HG03520 (cell line): ENCODE results near the gene IQCN.
A peak's percentile ranks its signal among the peaks of the same experiment; 100 is the strongest.

Experiments
- ATAC-seq: cut with Tn5 transposase; IDR thresholded peaks from one replicate; pipeline ENCODE4 v1.9.1; 2021; ENCODE audit warnings: mild to moderate bottlenecking, moderate library complexity; ENCODE audit not compliant: unreplicated experiment

The IQCN gene, protein sequence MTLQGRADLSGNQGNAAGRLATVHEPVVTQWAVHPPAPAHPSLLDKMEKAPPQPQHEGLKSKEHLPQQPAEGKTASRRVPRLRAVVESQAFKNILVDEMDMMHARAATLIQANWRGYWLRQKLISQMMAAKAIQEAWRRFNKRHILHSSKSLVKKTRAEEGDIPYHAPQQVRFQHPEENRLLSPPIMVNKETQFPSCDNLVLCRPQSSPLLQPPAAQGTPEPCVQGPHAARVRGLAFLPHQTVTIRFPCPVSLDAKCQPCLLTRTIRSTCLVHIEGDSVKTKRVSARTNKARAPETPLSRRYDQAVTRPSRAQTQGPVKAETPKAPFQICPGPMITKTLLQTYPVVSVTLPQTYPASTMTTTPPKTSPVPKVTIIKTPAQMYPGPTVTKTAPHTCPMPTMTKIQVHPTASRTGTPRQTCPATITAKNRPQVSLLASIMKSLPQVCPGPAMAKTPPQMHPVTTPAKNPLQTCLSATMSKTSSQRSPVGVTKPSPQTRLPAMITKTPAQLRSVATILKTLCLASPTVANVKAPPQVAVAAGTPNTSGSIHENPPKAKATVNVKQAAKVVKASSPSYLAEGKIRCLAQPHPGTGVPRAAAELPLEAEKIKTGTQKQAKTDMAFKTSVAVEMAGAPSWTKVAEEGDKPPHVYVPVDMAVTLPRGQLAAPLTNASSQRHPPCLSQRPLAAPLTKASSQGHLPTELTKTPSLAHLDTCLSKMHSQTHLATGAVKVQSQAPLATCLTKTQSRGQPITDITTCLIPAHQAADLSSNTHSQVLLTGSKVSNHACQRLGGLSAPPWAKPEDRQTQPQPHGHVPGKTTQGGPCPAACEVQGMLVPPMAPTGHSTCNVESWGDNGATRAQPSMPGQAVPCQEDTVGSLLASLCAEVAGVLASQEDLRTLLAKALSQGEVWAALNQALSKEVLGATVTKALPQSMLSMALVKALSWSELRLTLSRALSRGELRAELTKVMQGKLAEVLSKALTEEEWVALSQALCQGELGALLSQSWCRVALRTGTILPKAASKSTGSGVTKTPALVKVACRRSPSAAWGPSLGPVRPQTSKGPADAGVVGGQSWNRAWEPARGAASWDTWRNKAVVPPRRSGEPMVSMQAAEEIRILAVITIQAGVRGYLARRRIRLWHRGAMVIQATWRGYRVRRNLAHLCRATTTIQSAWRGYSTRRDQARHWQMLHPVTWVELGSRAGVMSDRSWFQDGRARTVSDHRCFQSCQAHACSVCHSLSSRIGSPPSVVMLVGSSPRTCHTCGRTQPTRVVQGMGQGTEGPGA (N-terminal part only)

GRCh38 chr19:18274219-18274780, at the start of gene IQCN:
Gene IQCN, minus strand, starts transcription at chr19:18274452. Its CDS starts 4,974 bp downstream, at chr19:18269478.
- no peak for ATAC-seq

DNA sequence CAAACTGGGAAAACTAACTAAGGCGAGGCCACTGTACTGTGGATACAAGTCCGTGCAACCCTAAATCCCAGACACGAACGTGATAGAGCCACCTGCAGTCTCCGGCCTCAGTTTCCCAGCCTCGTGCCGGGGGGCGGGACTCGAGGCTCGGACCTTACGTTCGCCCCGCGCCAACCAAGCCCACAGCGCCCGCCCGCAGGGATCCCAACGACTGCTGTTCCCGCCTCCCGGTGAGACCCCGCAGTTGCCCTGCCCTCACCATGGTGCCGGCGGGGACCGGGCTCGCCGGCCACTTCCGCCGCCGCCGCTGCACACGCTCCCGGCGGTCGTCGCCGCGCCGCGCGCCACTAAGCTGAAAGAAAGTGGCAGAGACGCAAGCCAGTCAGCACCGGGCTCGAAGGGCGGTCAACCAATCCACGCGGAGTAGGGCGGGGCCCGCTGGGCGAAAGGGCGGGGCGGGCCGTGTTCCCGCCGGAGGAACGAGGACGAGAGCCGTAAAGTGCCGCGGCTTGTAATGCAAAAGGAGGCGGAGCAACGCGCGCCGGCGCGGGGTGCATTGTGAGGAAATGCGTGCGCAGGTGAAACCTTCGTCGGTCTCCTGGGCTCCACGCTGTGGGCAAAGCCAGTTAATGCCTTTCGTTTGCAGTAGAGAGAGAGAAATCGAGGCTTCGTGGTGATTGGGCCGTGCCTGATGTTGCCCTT, 48.7 kb upstream of the IQCN start, which contains the start of gene LSM4:
LSM4 (minus strand) TSS at position 318 of the 702 bp plus-strand sequence; CDS start at position 262, 56 bp downstream.
- peak; percentile 91 for ATAC-seq

- no peak for ATAC-seq
These were observed 48.1 kb upstream of the IQCN start for GRCh38 chr19:18322318-18322758.

- no peak for ATAC-seq
These were observed 47.5 kb upstream of the IQCN start for GRCh38 chr19:18321734-18322102.

- ATAC-seq = no peak
These were observed 46.8 kb upstream of the IQCN start for GRCh38 chr19:18320865-18321733.

DNA sequence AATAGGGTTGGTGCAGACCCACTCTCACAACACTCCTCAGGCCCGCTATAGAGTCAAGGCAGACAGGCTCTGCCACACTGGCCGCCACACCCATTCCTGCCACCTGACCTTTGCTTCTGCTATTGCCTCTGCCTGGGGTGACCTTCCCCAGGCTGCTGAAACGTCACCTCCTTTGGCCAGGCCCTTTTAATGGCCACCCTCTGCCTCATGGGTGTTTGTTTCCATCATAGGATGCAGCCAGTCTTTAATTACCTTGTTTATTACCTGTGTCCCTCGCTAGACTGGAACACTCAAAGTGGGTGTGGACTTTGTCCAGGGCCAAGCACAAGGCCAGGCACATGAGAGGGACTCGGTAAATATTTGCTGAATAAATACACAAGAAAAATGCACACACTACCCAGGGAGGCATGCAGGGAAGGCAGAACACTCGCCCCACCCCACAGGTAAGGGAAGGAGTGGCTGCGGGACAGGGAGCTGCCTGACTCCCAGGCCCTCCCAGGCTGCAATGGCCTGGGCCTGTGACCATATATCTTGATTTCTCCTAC, 45.4 kb upstream of the IQCN start:
- ATAC-seq = no peak

DNA sequence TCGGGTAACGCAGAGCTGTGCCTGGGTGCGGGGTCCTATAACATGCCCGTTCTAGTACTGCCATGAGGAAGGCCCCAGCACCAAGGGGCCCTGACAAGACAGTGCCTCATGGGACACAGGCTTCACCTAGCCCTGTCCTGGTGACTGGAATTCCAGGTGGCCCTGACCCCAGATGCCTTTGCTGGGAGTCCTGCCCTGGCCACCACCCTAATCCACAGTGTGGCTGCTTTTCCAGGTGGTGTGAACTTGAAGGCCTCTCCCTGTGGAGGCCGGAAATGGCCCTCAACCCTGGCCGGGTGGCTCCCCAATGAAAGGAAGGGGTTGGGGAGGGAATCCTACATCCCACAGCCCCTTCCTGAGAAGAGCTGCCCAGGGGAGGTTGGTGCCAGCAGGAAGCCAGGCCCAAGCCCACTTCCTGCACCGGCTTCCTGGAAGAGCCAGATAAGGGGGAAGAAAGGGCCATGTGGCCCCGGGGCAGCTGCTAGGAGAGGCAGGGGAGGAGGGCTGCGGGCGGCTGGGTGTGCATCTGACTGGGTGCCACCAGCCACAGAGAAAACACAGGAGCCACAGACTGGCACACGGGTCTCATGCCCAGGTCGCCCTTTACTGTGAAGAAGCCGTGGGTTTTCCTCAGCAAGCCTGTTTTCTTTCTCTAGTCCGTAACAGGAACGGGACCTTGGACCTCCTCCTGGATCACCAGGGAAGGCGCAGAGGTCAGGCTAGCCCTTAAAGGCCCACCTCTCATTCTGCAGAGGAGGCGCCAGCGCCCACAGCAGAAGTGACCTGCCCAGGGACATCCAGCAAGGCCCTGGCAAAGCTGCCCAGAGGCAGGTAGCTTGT, 43.9 kb upstream of the IQCN start:
- ATAC-seq = no peak

DNA sequence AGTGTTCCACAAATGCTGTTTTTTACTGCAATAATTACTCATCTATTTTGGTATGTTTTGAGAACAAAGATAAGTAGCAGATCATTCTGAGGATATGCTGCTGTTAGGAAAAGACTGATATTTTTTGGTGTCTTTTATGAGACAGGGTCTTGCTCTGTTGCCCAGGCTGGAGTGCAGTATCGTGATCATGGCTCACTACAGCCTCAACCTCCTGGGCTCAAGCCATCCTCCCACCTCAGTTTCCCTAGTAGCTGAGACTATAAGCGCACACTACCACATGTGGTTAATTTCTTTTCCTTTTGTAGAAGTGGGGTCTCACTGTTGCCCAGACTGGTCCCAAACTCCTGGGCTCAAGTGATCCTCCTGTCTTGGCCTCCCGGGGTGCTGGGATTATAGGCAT, 39.1 kb upstream of the IQCN start:
- no peak for ATAC-seq

DNA sequence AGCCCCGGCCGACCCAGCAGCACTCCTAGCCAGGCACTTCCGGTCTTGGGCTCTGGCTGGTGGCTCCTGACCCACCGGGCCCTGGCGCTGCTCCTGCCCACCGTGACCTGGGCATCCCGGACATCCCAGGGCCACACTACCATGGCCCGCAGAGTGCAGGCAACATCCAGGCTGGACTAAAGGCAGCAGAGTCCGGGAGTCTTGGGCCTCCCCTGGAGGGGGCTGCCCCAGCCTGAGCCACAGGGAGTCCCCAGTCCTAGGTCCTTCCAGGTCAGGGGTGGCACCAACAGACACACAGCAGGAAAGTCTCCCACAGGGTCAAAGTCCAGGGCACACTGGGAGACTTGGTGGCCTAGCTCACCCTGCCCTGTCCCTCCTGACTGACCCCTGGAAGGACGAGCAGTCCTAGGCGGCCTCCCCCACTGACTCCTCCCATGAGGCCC, 37.9 kb upstream of the IQCN start:
- ATAC-seq = no peak

DNA sequence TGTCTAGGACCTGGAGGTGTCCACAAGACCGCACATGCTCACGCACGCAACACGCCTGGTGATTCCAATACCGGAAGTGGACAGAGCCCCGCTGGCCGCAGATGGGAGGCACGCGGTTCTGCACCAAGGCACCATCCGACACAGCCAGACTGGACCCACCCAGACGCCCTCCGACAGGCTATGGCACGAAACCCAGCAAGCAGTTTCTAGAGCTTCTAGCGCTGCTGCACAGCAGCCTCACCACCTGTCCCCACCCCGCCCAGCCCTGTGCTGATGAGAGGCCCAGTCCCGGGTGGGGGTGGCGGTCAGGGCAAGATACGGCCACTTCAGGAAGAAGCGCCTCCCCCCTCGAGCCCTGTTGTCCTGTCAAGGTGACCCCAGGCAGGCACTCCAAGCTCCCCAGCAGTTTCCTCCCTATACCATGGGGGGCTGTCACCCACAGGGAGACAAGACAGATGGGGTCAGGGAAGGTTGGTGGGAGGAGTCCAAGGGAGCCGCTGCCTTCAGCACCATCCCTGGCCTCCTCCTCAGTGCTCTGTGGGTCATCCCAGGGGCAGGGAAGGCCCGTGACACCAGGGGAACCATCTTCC, 37.3 kb upstream of the IQCN start:
- ATAC-seq = no peak

DNA sequence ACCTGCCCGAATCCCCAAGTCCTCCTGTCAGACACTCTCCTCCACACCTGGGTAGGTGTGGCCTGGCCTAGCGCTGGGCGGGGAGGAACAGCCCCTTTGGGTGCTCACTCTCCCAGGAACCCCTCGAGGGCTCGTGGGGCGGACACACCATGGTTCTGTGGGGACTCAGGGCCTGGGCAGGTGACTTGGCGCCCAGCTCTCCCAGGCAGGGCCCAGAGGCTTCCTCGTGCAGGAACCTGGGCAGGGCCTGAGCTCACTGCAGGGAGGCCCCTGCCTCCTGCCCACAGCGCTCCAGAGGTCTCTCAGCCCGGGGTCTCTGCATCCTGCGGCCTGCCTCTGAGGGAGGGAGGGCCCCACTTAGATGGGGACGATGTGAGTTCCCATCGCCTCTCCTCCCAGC, 36.7 kb upstream of the IQCN start:
- no peak for ATAC-seq

GRCh38 chr19:18310118-18310909, 36.1 kb upstream of the IQCN start:
- ATAC-seq = no peak

DNA sequence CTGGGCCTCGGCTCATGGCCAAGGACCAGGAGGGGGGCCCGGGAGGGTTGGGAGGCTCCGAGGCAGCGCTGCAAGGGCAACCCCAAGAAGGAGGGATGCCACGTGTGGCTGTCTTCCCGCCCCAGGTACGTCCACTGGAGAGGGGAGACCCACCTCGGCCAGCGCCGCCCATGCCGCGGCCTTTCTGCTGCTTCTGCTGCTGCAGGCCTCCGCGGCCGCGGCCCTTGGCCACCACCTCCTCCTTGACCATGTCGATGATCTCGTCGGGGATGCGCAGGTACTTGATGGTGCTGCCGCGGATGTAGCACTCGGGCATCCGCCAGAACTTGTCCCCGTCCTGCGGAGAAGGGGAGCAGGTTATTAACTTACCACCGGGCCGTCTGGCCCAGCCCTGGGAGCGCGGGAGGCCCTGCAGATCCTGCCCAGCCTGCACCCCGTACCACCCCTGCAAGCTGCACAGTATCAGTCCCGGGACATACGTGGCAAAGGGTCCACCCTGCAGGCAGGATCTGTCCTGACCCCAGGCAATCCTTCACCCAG, 35.3 kb upstream of the IQCN start:
- ATAC-seq = no peak

DNA sequence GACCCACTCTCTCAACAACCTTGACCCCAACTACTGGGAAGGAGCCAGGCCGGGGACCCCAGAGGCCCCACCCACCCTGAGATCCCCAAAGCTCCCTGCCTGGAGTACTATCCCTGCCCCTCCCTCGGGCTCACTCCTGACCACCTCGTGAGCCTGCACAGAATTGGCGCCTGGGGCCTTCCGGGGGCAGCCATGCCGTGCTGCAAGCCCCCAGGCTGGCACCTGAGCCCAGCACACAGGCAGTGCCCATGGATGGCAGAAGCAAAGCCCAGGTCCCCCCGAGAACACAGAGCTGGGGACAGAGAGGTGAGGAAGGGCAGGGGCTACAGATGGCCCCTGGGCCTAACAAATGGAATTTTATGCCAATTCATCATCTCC, 34.7 kb upstream of the IQCN start:
- no peak for ATAC-seq

GRCh38 chr19:18308051-18308947, 34.0 kb upstream of the IQCN start:
- no peak for ATAC-seq
